ENCODE measurements around the gene DCUN1D2. TPM values are rescaled to one million over a fixed set of nuclear protein-coding genes. Genes with fewer than 3 reads are reported as not detected.

The DCUN1D2 gene
- total RNA-seq, 1 donor from 2014 or later = 12.9 TPM

- no peaks in the 10 kb centered on the region for H3K36me3 ChIP-seq (ENCODE audit: control insufficient read depth, insufficient read depth, low read length)
- no peak for DNase-seq (ENCODE audit: low read depth)
- TF ChIP-seq, protein P1, sequence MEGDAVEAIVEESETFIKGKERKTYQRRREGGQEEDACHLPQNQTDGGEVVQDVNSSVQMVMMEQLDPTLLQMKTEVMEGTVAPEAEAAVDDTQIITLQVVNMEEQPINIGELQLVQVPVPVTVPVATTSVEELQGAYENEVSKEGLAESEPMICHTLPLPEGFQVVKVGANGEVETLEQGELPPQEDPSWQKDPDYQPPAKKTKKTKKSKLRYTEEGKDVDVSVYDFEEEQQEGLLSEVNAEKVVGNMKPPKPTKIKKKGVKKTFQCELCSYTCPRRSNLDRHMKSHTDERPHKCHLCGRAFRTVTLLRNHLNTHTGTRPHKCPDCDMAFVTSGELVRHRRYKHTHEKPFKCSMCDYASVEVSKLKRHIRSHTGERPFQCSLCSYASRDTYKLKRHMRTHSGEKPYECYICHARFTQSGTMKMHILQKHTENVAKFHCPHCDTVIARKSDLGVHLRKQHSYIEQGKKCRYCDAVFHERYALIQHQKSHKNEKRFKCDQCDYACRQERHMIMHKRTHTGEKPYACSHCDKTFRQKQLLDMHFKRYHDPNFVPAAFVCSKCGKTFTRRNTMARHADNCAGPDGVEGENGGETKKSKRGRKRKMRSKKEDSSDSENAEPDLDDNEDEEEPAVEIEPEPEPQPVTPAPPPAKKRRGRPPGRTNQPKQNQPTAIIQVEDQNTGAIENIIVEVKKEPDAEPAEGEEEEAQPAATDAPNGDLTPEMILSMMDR (IDR thresholded peaks at IDR 0.05; ENCODE audit: insufficient read depth, low read length, poor library complexity, severe bottlenecking) = no peak
These were observed 76.2 kb downstream of the DCUN1D2 start for GRCh38 chr13:113414335-113414734.

GRCh38 chr13:113413898-113414282 lies 76.6 kb downstream of the DCUN1D2 start:
- TF ChIP-seq, protein P1 (IDR thresholded peaks at IDR 0.05; ENCODE audit: insufficient read depth, low read length, poor library complexity, severe bottlenecking) = no peak

More at GRCh38 chr13:113414335-113414734, 76.2 kb downstream of the DCUN1D2 start:
- Histone ChIP-seq H3K27me3 (ENCODE audit: control insufficient read depth, insufficient read depth, low read length) (peaks cover 7% of the 10 kb centered on the region), H3K4me3 (ENCODE audit: low read depth, low read length) (no peak overlapping the region)

GRCh38 chr13:113413178-113413897 lies 77.2 kb downstream of the DCUN1D2 start:
- H3K27me3 ChIP-seq (ENCODE audit: control insufficient read depth, insufficient read depth, low read length) = peaks cover 7% of the 10 kb centered on the region
- H3K36me3 ChIP-seq (ENCODE audit: control insufficient read depth, insufficient read depth, low read length) = no peaks in the 10 kb centered on the region
- no peak overlapping the region for H3K4me3 ChIP-seq (ENCODE audit: low read depth, low read length)
- TF ChIP-seq, protein P1 (IDR thresholded peaks at IDR 0.05; ENCODE audit: insufficient read depth, low read length, poor library complexity, severe bottlenecking) = no peak
- DNase-seq (ENCODE audit: low read depth) = no peak

More at GRCh38 chr13:113413898-113414282, 76.6 kb downstream of the DCUN1D2 start:
- Histone ChIP-seq H3K4me3 (ENCODE audit: low read depth, low read length) (no peak overlapping the region), H3K36me3 (ENCODE audit: control insufficient read depth, insufficient read depth, low read length) (no peaks in the 10 kb centered on the region), H3K27me3 (ENCODE audit: control insufficient read depth, insufficient read depth, low read length) (peaks cover 7% of the 10 kb centered on the region)
- DNase-seq (ENCODE audit: low read depth) = no peak

DNA sequence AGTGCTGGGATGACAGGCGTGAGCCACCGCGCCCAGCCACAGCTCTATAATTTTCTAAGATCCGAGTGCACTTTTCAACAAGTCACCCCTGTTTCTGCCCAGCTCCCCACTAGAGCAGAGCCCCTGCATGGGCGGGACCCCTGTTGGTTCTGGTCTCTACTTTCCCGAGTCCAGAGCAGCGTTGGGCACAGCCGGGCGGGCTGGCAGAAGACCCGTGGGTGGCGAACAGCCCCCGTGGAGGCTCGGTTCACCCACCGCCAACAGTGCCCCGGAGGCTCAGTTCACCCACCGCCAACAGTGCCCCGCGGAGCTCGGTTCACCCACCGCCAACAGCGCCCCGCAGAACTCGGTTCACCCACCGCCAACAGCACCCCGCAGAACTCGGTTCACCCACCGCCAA lies 78.1 kb downstream of the DCUN1D2 start:
- peaks cover 5% of the 10 kb centered on the region for H3K27me3 ChIP-seq (ENCODE audit: control insufficient read depth, insufficient read depth, low read length)
- DNase-seq (ENCODE audit: low read depth) = no peak
- TF ChIP-seq, protein P1 (IDR thresholded peaks at IDR 0.05; ENCODE audit: insufficient read depth, low read length, poor library complexity, severe bottlenecking) = no peak
- H3K4me3 ChIP-seq (ENCODE audit: low read depth, low read length) = no peak overlapping the region
- H3K36me3 ChIP-seq (ENCODE audit: control insufficient read depth, insufficient read depth, low read length) = no peaks in the 10 kb centered on the region

GRCh38 chr13:113411216-113412023 lies 79.1 kb downstream of the DCUN1D2 start:
- Histone ChIP-seq H3K36me3 (ENCODE audit: control insufficient read depth, insufficient read depth, low read length) (no peaks in the 10 kb centered on the region), H3K4me3 (ENCODE audit: low read depth, low read length) (no peak overlapping the region), H3K27me3 (ENCODE audit: control insufficient read depth, insufficient read depth, low read length) (no peaks in the 10 kb centered on the region)
- peak; percentile 90 for DNase-seq (ENCODE audit: low read depth)
- TF ChIP-seq, protein P1 (IDR thresholded peaks at IDR 0.05; ENCODE audit: insufficient read depth, low read length, poor library complexity, severe bottlenecking) = no peak

Data from kidney epithelial cell (primary cell).